Measurements from ENCODE around the gene ZNF598.

The ZNF598 gene

DNA sequence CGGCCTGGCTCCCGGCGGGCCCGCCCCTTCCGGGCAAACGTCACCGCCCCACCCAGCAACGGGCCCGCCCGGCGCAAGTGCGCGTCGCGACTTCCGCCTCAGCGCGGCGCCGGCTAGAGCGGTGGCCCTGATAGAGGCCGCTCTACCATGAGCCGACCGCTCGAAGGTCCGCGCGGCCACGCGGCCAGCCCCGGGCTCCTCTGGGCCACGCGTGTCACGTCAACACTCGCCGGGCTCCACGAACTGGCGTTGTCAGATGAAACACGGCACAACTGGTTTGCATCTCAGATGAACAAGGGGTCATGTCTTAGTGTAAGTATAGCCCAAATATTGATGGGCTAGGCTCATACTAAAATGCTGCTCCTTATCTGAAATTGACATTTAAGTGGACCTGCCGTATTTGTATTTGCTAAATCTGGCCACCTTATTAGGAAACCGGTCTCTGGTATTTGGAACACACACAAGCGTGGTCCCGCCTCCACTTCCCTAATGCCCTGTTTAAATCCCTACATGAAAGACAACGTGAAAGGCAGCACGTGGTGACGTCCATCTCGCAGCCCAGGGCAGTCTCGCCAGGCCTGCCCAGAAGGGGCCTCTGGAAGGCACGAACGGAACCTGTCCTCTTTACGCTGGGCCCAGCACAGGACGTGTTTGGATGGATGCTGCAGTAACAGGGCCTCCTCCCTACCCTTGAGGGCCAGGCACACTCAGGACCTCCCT lies at the start of gene ZNF598:
Gene ZNF598, minus strand, starts transcription at position 31 of the 720 bp plus-strand sequence.
- H3K4me2 ChIP-seq (ENCODE audit: low read depth, low read length, poor library complexity, severe bottlenecking) = peak within 1 kb of the TSS; percentile 92
- TF ChIP-seq, protein P1, sequence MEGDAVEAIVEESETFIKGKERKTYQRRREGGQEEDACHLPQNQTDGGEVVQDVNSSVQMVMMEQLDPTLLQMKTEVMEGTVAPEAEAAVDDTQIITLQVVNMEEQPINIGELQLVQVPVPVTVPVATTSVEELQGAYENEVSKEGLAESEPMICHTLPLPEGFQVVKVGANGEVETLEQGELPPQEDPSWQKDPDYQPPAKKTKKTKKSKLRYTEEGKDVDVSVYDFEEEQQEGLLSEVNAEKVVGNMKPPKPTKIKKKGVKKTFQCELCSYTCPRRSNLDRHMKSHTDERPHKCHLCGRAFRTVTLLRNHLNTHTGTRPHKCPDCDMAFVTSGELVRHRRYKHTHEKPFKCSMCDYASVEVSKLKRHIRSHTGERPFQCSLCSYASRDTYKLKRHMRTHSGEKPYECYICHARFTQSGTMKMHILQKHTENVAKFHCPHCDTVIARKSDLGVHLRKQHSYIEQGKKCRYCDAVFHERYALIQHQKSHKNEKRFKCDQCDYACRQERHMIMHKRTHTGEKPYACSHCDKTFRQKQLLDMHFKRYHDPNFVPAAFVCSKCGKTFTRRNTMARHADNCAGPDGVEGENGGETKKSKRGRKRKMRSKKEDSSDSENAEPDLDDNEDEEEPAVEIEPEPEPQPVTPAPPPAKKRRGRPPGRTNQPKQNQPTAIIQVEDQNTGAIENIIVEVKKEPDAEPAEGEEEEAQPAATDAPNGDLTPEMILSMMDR (IDR thresholded peaks at IDR 0.05; ENCODE audit: insufficient read depth, low read length, poor library complexity, severe bottlenecking) = no peak
- TF ChIP-seq EZH2phosphoT487 (conservative IDR thresholded peaks at IDR 0.05; ENCODE audit: low read length) = no peak
- H3K36me3 ChIP-seq (ENCODE audit: low read length) = no peaks in the 10 kb centered on the region
- H3K4me3 ChIP-seq (ENCODE audit: insufficient read depth, low read length, poor library complexity, severe bottlenecking) = peak within 1 kb of the TSS; percentile 83
- H2AFZ ChIP-seq (ENCODE audit: low read depth, low read length, severe bottlenecking) = peak within 1 kb of the TSS; percentile 28
- H3K27me3 ChIP-seq (ENCODE audit: low read length) = no peaks in the 10 kb centered on the region
- no peaks in the 10 kb centered on the region for H3K9me3 ChIP-seq (ENCODE audit: insufficient read depth, low read length)
- peak within 1 kb of the TSS; percentile 76 for H3K9ac ChIP-seq (ENCODE audit: low read length)
- H3K27ac ChIP-seq (ENCODE audit: low read depth, low read length) = peak within 1 kb of the TSS; percentile 54
- H3K9me2 ChIP-seq (replicated peaks; ENCODE audit: insufficient read depth, low read length) = no peaks in the 10 kb centered on the region
- peaks cover 44% of the 10 kb centered on the region for H3K79me2 ChIP-seq (ENCODE audit: insufficient read depth, low read length)
- no peaks in the 10 kb centered on the region for H4K20me1 ChIP-seq (ENCODE audit: low read depth, low read length)
- 0 out of 2 replicates have a peak, but pooled peaks cover 3% of the 10 kb centered on the region for H3F3A ChIP-seq (ENCODE audit: insufficient read depth)

DNA sequence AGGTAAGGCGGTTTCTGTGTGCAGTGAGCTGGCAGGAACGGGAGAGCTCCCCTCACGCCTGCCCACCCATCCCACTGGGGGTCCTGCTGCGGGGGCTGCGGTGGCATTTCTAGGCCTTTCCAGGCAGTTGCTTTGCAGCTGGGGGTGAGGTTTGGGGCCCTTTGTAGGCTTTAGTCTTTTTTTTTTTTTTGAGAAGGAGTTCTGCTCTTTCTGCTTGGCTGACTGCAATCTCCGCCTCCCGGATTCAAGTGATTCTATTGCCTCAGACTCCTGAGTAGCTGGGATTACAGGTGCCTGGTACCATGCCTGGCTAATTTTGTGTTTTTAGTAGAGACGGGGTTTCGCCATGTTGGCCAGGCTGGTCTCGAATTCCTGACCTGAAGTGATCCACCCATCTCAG lies 49.3 kb upstream of the ZNF598 start:
- H3F3A ChIP-seq (ENCODE audit: insufficient read depth) = no peaks in the 10 kb centered on the region
- no peak overlapping the region for H3K4me2 ChIP-seq (ENCODE audit: low read depth, low read length, poor library complexity, severe bottlenecking)
- H4K20me1 ChIP-seq (ENCODE audit: low read depth, low read length) = no peaks in the 10 kb centered on the region
- H3K27ac ChIP-seq (ENCODE audit: low read depth, low read length) = no peak overlapping the region
- no peaks in the 10 kb centered on the region for H3K9me3 ChIP-seq (ENCODE audit: insufficient read depth, low read length)
- no peaks in the 10 kb centered on the region for H3K36me3 ChIP-seq (ENCODE audit: low read length)
- no peaks in the 10 kb centered on the region for H3K9me2 ChIP-seq (replicated peaks; ENCODE audit: insufficient read depth, low read length)
- TF ChIP-seq, protein P1 (IDR thresholded peaks at IDR 0.05; ENCODE audit: insufficient read depth, low read length, poor library complexity, severe bottlenecking) = no peak
- no peak for TF ChIP-seq EZH2phosphoT487 (conservative IDR thresholded peaks at IDR 0.05; ENCODE audit: low read length)
- H3K4me3 ChIP-seq (ENCODE audit: insufficient read depth, low read length, poor library complexity, severe bottlenecking) = no peak overlapping the region
- no peak overlapping the region for H2AFZ ChIP-seq (ENCODE audit: low read depth, low read length, severe bottlenecking)
- no peaks in the 10 kb centered on the region for H3K79me2 ChIP-seq (ENCODE audit: insufficient read depth, low read length)
- no peak overlapping the region for H3K9ac ChIP-seq (ENCODE audit: low read length)
- no peaks in the 10 kb centered on the region for H3K27me3 ChIP-seq (ENCODE audit: low read length)

DNA sequence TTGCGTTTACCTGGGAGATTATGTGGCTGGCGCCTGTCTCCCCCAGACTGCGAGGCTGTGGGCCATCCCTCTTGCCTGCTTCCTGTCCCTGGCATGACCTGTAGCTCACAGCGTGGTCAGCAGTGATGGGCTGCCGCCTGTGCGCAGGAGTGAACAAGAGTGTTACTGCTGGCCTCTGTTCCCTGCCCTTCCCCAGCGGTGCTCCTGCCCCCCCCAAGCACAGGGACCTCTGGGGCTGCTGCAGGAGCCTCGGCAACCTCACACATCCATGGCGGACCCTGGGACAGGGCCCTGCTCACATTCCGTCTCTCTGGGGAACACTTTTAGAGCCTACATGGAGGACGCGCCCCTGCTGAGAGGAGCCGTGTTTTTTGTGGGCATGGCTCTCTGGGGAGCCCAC lies 48.8 kb upstream of the ZNF598 start:
- H3K9me3 ChIP-seq (ENCODE audit: insufficient read depth, low read length) = no peaks in the 10 kb centered on the region
- TF ChIP-seq, protein P1 (IDR thresholded peaks at IDR 0.05; ENCODE audit: insufficient read depth, low read length, poor library complexity, severe bottlenecking) = no peak
- no peak for TF ChIP-seq EZH2phosphoT487 (conservative IDR thresholded peaks at IDR 0.05; ENCODE audit: low read length)
- no peak overlapping the region for H3K27ac ChIP-seq (ENCODE audit: low read depth, low read length)
- H3K4me2 ChIP-seq (ENCODE audit: low read depth, low read length, poor library complexity, severe bottlenecking) = no peak overlapping the region
- H2AFZ ChIP-seq (ENCODE audit: low read depth, low read length, severe bottlenecking) = no peak overlapping the region
- H3F3A ChIP-seq (ENCODE audit: insufficient read depth) = no peaks in the 10 kb centered on the region
- H3K9ac ChIP-seq (ENCODE audit: low read length) = no peak overlapping the region
- no peaks in the 10 kb centered on the region for H3K36me3 ChIP-seq (ENCODE audit: low read length)
- H3K9me2 ChIP-seq (replicated peaks; ENCODE audit: insufficient read depth, low read length) = no peaks in the 10 kb centered on the region
- H3K4me3 ChIP-seq (ENCODE audit: insufficient read depth, low read length, poor library complexity, severe bottlenecking) = no peak overlapping the region
- H3K79me2 ChIP-seq (ENCODE audit: insufficient read depth, low read length) = no peaks in the 10 kb centered on the region
- no peaks in the 10 kb centered on the region for H4K20me1 ChIP-seq (ENCODE audit: low read depth, low read length)
- H3K27me3 ChIP-seq (ENCODE audit: low read length) = no peaks in the 10 kb centered on the region

Measured in SU-DHL-6 (cell line).